HepG2 (cell line): ENCODE data around the gene KCNIP4. TPM values are rescaled to one million over a fixed set of nuclear protein-coding genes. Genes with fewer than 3 reads are reported as not detected.

ENCODE experiments used
- DBP ChIP-seq: sonication (generic); formaldehyde crosslinking; IDR thresholded peaks from 2 replicates; pipeline ENCODE4 v1.4.0; 2020; ENCODE audit warnings: missing genetic modification reagents; ENCODE audit errors: not compliant biosample characterization
- FOXA3 ChIP-seq: IDR thresholded peaks from 2 replicates; pipeline ENCODE4 v1.6.1; 2016; ENCODE audit warnings: missing genetic modification reagents, missing compliant biosample characterization
- FOXJ3 ChIP-seq: sonication (generic); formaldehyde crosslinking; IDR thresholded peaks from 2 replicates; pipeline ENCODE4 v1.4.0; 2020; ENCODE audit warnings: missing genetic modification reagents, mild to moderate bottlenecking, borderline replicate concordance
- HDAC2 ChIP-seq: sonication (generic); formaldehyde crosslinking; IDR thresholded peaks from 2 replicates; pipeline ENCODE4 v1.4.0; 2020; ENCODE audit warnings: missing genetic modification reagents
- JUN ChIP-seq: sonication (generic); formaldehyde crosslinking; IDR thresholded peaks from 2 replicates; pipeline ENCODE4 v1.4.0; 2020; ENCODE audit warnings: mild to moderate bottlenecking, missing genetic modification reagents
- NFE2L1 ChIP-seq: sonication (generic); formaldehyde crosslinking; IDR thresholded peaks from 2 replicates; pipeline ENCODE4 v1.4.0; 2020; ENCODE audit warnings: missing genetic modification reagents, mild to moderate bottlenecking, borderline replicate concordance
- PRDM15 ChIP-seq: sonication (generic); formaldehyde crosslinking; IDR thresholded peaks from 2 replicates; pipeline ENCODE4 v1.4.0; 2020; ENCODE audit warnings: missing genetic modification reagents
- RBM39 ChIP-seq: fragments of 200-400 bp; formaldehyde crosslinking; IDR thresholded peaks from one replicate; pipeline ENCODE4 v1.6.1; 2018; ENCODE audit warnings: antibody characterized with exemption, mild to moderate bottlenecking, low read depth, low read length; ENCODE audit not compliant: poor library complexity, severe bottlenecking
- SAP130 ChIP-seq: IDR thresholded peaks from 2 replicates; pipeline ENCODE4 v1.6.1; 2016; ENCODE audit warnings: low read depth
- SCMH1 ChIP-seq: sonication (generic); formaldehyde crosslinking; IDR thresholded peaks from 2 replicates; pipeline ENCODE4 v1.9.0; 2021; ENCODE audit warnings: missing genetic modification reagents, mild to moderate bottlenecking, borderline replicate concordance
- ZHX1 ChIP-seq: sonication (generic); formaldehyde crosslinking; IDR thresholded peaks from 2 replicates; pipeline ENCODE4 v1.8.1; 2022; ENCODE audit warnings: low read depth, mild to moderate bottlenecking, missing genetic modification reagents
- ZNF232 ChIP-seq: sonication (generic); formaldehyde crosslinking; IDR thresholded peaks from 2 replicates; pipeline ENCODE4 v1.4.0; 2020; ENCODE audit warnings: missing genetic modification reagents, borderline replicate concordance
- ZNF350 ChIP-seq: sonication (generic); formaldehyde crosslinking; IDR thresholded peaks from 2 replicates; pipeline ENCODE4 v1.4.0; 2020; ENCODE audit warnings: mild to moderate bottlenecking, low read depth, missing genetic modification reagents, borderline replicate concordance
- ZNF503 ChIP-seq: sonication (generic); formaldehyde crosslinking; IDR thresholded peaks from 2 replicates; pipeline ENCODE4 v1.4.0; 2020; ENCODE audit warnings: missing genetic modification reagents
- ZNF563 ChIP-seq: sonication (generic); formaldehyde crosslinking; IDR thresholded peaks from 2 replicates; pipeline ENCODE4 v1.8.0; 2022; ENCODE audit warnings: mild to moderate bottlenecking, moderate library complexity, missing genetic modification reagents
- ZXDC ChIP-seq: sonication (generic); formaldehyde crosslinking; IDR thresholded peaks from 2 replicates; pipeline ENCODE4 v1.5.0; 2020; ENCODE audit warnings: mild to moderate bottlenecking, missing genetic modification reagents
- polyA plus RNA-seq, 8 experiments: library from polyadenylated mRNA; depleted of rRNA in 3 of 8; stranded (reverse) in 7 of 8; unstranded in 1 of 8; fragments of >200 nt; fragmentation: Illumina TruSeq in 4 of 8; extraction: Trizol in 4 of 8; gene quantifications; 2 replicates each; pipeline versions ENCODE4 v1.2.1 to v1.2.3, GENCODE V29; 2011 to 2016; ENCODE audit warnings: low read depth in 4 of 8, missing spikeins in 1 of 8, mixed read lengths in 1 of 8; ENCODE audit not compliant: insufficient read depth in 1 of 8
- total RNA-seq, 5 experiments: library from RNA; depleted of rRNA; stranded (reverse); fragments of >200 nt; fragmentation: Illumina TruSeq; extraction: Trizol; gene quantifications; 2 replicates each; pipeline ENCODE4 v1.2.3, GENCODE V29; 2016; ENCODE audit warnings: low read depth in 1 of 5

The KCNIP4 gene
- total and polyA plus RNA-seq, 2 of the 13 experiments (the other 11 are each of a cell fraction or from before 2014, with no cell fraction given): 0.09 TPM; not detected in 1

GRCh38 chr4:21205821-21206531, 742.6 kb downstream of the KCNIP4 start (continued):
- TF ChIP-seq RBM39 (no peak), JUN (no peak), ZXDC (CRISPR knock-in tag) (no peak), FOXA3 (CRISPR knock-in tag) (peak; percentile 38; the same call in 1 of the 2 replicates), SCMH1 (CRISPR knock-in tag) (no peak), HDAC2 (CRISPR knock-in tag) (peak; percentile 69), DBP (no peak), ZNF563 (CRISPR knock-in tag) (no peak), ZNF350 (CRISPR knock-in tag) (no peak), ZHX1 (CRISPR knock-in tag) (no peak), NFE2L1 (CRISPR knock-in tag) (no peak), SAP130 (CRISPR knock-in tag) (peak; percentile 51), PRDM15 (CRISPR knock-in tag) (no peak), FOXJ3 (CRISPR knock-in tag) (0 out of 2 replicates have a peak, but pooled peaks have one; percentile 14), ZNF232 (CRISPR knock-in tag) (no peak), ZNF503 (CRISPR knock-in tag) (peak; percentile 62; the same call in 1 of the 2 replicates)
